HG03280 (cell line): ENCODE data around the gene TBC1D5.
"Not testable (repeated sequence)": the region's sequence is repeated elsewhere in the genome, so short reads cannot be mapped to it uniquely, and the experiment has no call there.

Experiments used
- ATAC-seq: cut with Tn5 transposase; IDR thresholded peaks from one replicate; pipeline ENCODE4 v1.9.1; 2021; ENCODE audit warnings: mild to moderate bottlenecking, moderate library complexity; ENCODE audit not compliant: unreplicated experiment

Gene TBC1D5

DNA sequence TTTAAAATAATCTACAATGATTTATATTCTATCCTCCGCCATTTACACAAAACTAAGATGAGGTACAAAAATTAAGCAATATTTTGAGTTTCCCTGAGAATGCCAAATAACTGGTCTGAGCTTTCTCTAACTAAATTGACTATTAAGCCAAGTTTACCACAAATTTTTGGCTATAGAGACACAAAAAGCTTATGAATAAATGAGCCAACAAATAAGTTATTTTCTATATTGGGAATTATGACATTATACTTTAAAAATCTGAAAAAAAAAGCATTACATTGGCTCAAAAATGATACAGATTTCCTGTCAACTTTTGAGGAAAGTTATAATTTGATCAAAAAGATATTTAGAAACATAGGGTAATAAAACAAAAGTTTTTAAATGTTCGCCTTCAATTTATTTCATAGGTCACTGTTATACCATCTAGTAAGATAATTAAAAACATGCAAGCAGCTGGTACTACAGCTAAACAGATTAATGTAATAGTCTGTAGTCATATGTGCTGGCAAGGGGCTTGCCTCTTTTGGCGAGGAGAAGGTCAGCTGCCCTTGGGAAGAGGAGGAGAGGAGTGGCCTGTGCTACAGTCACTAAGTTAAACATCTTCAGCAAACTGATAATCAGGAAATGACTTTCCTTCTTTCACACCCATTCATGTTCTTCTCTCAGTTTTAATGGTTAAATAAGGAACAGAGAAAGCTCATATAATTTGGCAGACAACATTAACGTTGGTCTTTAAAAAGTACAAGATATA is 318.5 kb downstream of the TBC1D5 start:
- no peak for ATAC-seq

GRCh38 chr3:17422636-17423035 is 319.8 kb downstream of the TBC1D5 start:
- no peak for ATAC-seq

DNA sequence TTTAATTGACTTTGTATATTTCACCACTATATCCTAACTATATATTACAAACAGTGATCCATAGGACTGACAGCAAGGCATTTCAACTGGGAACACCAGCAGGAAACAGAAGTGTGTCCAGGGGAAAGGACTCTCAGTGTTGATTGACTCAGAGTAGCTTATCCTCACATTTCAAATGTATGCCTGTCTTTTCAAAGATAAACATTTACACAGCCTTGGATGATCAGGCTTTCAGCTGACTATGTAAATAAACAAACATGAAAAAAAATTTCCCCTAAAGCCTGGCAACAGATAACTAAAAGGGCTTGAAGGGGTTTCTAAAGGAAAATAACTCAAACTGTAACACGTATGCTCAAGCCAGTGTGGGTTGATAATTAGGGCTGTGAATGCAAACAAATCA is 321.8 kb downstream of the TBC1D5 start:
- ATAC-seq, result no peak

DNA sequence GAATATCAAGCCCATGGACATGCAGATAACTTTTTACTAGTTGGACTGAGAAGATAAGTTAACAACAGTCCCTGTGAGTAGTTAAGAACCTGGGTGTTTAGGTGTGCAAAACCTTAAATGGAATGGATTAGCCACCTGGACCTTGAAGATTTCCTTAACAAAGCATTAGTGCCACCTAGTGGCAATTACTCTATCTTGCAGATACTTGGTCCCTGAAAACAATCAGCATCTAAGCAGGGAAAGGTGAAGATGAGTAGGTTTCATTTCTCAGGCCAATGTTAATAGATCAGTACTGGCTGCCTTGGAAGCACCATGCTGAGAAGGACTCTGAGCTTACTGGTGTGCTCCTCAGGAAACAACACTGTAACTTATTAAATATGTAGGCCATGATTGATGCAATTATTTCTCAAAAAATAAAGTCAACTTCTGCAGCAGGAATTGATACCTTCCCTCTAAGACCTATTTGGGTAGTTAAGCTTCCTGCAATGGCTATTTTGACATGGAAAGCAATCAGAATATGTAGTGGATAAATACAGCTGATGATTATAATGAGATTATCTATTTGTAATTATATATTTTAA is 329.4 kb downstream of the TBC1D5 start:
- ATAC-seq, result peak; percentile 84

DNA sequence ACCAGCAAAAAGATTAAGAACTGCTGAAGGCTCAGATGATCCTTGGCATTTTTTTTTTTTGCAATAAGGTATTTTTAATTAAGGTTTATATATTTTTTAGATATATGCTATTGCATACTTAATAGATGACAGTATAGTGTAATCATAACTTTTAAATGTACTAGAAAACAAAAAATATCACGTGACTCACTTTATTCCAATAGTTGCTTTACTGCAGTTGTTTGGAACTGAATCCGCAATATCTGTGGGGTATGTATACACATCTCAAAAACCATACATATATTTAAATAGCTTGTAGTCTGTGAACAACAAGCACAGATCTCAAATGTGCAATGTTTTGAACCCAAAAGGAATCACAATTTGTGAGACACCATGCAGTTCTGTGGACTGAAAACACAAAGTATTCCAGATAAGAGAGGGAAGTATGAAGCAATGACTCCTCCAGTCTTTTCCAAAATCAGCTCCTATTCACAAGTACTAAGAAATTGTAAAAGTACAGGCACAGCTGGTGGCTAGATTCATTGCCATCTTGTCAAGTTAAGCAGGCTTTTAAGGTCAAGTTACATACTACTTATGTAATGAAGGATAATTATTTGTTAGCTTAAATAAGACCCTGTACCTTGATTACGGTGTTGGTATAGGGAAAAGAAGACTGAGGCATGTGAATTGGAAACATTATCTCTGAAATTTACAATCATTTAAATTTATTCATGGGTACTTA is 331.1 kb downstream of the TBC1D5 start:
- no peak for ATAC-seq

- ATAC-seq, result no peak
Observed at GRCh38 chr3:17407576-17407975, 334.9 kb downstream of the TBC1D5 start.

- no peak for ATAC-seq
Observed at GRCh38 chr3:17404548-17404947, 337.9 kb downstream of the TBC1D5 start.

DNA sequence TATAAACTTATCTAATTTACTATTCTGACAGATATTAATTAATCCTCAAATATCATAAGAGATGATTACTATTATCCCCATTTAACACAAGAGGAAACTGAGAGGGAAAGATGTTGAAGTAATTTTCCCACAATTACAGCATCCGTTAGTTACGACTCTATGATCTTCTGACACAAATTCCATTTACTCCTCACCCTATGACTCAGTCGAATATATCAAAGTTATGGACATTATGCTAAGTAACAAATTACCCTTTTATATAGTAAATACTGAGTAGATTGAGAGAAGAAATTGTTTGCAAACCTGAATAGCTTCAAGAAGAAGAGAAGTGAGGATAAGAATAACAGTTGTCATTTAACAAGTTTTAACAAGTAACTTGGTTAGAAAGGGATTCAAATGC is 340.0 kb downstream of the TBC1D5 start:
- no peak for ATAC-seq

GRCh38 chr3:17401912-17402311 is 340.5 kb downstream of the TBC1D5 start:
- no peak for ATAC-seq

- ATAC-seq, result peak; percentile 34
Observed at GRCh38 chr3:17399586-17399985, 342.8 kb downstream of the TBC1D5 start.

GRCh38 chr3:17398959-17399551 is 343.4 kb downstream of the TBC1D5 start:
- peak; percentile 98 for ATAC-seq

- ATAC-seq, result no peak
Observed at GRCh38 chr3:17396036-17396435, 346.4 kb downstream of the TBC1D5 start.

- ATAC-seq, result no peak
Observed at GRCh38 chr3:17394541-17395155, 347.8 kb downstream of the TBC1D5 start.

DNA sequence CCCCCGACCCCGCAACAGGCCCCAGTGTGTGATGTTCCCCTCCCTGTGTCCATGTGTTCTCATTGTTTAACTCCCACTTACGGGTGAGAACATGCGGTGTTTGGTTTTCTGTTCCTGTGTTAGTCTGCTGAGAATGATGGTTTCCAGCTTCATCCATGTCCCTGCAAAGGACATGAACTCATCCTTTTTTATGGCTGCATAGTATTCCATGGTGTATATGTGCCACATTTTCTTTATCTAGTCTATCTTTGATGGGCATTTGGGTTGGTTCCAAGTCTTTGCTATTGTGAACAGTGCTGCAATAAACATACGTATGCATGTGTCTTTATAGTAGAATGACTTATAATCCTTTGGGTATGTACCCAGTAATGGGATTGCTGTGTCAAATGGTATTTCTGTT is 349.9 kb downstream of the TBC1D5 start:
- ATAC-seq, result not testable (repeated sequence)

DNA sequence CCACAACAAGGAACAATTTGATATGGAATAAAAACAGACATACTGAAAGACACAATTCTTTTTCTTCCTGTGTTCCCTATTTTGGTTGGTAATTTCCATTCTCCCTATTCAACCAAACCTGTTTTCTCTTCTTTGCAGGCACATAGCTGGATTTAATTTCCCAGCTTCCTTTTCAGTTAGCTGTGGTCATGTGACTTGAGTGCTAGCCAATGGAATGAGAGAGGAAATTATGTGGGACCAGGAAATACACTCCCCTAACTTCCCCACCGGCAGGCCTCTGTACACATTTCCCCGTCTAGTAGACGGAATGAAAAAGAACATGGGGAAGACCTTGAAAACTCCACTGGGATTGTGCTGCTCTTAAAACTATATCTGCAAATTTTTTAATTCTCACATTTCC is 351.6 kb downstream of the TBC1D5 start:
- no peak for ATAC-seq

DNA sequence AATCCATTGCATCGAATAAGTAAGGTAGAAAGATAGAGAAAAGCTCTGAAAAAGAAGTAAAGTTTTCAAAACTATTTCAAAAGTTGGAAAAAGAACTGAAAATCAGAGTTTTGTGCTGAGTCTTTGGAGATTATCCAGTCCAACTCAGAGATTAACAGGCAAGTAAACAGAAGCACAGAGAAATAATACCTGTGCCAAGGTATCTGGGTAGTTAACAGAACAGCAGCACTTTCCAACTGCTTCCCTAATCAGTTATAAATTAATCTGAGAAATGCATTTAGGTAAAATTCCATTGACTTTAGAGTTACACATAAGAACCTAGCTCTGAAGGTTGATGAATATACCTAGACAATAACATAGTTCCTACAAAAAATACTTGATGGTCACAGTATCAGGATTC is 355.3 kb downstream of the TBC1D5 start:
- no peak for ATAC-seq

- ATAC-seq, result no peak
Observed at GRCh38 chr3:17386432-17386831, 356.0 kb downstream of the TBC1D5 start.

- no peak for ATAC-seq
Observed at GRCh38 chr3:17384567-17385296, 357.7 kb downstream of the TBC1D5 start.

DNA sequence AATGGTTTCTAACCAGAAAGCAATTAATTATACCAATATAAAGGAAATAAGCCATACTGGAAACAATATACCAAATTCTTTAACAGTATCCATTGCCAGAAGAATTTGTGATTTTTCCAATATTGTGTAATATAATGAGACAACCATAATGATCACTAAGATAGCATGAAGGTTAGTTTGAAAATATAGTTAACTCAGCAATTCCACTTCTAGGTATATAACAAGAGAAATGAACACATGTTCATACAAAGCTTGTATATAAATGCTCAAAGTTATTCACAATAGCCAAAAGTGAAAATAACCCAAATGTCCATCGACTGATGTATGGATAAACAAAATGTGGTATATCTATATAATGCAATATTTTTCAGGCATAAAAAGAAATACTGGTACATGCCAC is 369.1 kb downstream of the TBC1D5 start:
- no peak for ATAC-seq

GRCh38 chr3:17372362-17373210 is 369.8 kb downstream of the TBC1D5 start:
- ATAC-seq, result no peak
